ENCODE results near the gene VPS18.

The VPS18 gene

GRCh38 chr15:40949756-40950207 lies 55.5 kb downstream of the VPS18 start:
- Histone ChIP-seq H3K27ac (ENCODE audit: low read depth, low read length) (no peak overlapping the region), H3K36me3 (ENCODE audit: control insufficient read depth, low read length) (no peaks in the 10 kb centered on the region), H3K27me3 (ENCODE audit: control insufficient read depth, low read length) (peaks cover 5% of the 10 kb centered on the region; the same call in 1 of the 2 replicates), H4K20me1 (ENCODE audit: control insufficient read depth, insufficient read depth, low read depth, low read length) (no peaks in the 10 kb centered on the region), H3K4me1 (ENCODE audit: control insufficient read depth, low read length) (peaks cover 22% of the 10 kb centered on the region), H3F3A (ENCODE audit: control insufficient read depth, insufficient read depth) (no peaks in the 10 kb centered on the region), H3K4me2 (ENCODE audit: low read length) (no peak overlapping the region), H3K9me3 (ENCODE audit: control insufficient read depth, insufficient read depth, low read length) (no peaks in the 10 kb centered on the region), H3K9me2 (replicated peaks; ENCODE audit: control insufficient read depth, low read length) (no peaks in the 10 kb centered on the region), H3K4me3 (ENCODE audit: low read length) (no peak overlapping the region), H3K79me2 (ENCODE audit: control insufficient read depth, low read length) (no peaks in the 10 kb centered on the region)
- no peak for TF ChIP-seq CTCF (IDR thresholded peaks at IDR 0.05; ENCODE audit: low read depth, low read length, poor library complexity, severe bottlenecking)
- no peak for TF ChIP-seq EZH2phosphoT487 (IDR thresholded peaks at IDR 0.05; ENCODE audit: borderline replicate concordance, low read length)

GRCh38 chr15:40951764-40952163 lies 57.5 kb downstream of the VPS18 start:
- Histone ChIP-seq H3K4me2 (ENCODE audit: low read length) (peak overlapping the region; percentile 95), H3K36me3 (ENCODE audit: control insufficient read depth, low read length) (no peaks in the 10 kb centered on the region), H3K27ac (ENCODE audit: low read depth, low read length) (no peak overlapping the region), H3F3A (ENCODE audit: control insufficient read depth, insufficient read depth) (no peaks in the 10 kb centered on the region), H4K20me1 (ENCODE audit: control insufficient read depth, insufficient read depth, low read depth, low read length) (no peaks in the 10 kb centered on the region), H3K79me2 (ENCODE audit: control insufficient read depth, low read length) (no peaks in the 10 kb centered on the region), H3K9me2 (replicated peaks; ENCODE audit: control insufficient read depth, low read length) (no peaks in the 10 kb centered on the region), H3K4me3 (ENCODE audit: low read length) (peak overlapping the region; percentile 89; the same call in 1 of the 2 replicates), H3K9me3 (ENCODE audit: control insufficient read depth, insufficient read depth, low read length) (no peaks in the 10 kb centered on the region), H3K27me3 (ENCODE audit: control insufficient read depth, low read length) (peaks cover 5% of the 10 kb centered on the region; the same call in 1 of the 2 replicates), H3K4me1 (ENCODE audit: control insufficient read depth, low read length) (peaks cover 22% of the 10 kb centered on the region)
- TF ChIP-seq CTCF (IDR thresholded peaks at IDR 0.05; ENCODE audit: low read depth, low read length, poor library complexity, severe bottlenecking) (no peak), EZH2phosphoT487 (IDR thresholded peaks at IDR 0.05; ENCODE audit: borderline replicate concordance, low read length) (no peak)

- no peaks in the 10 kb centered on the region for H3K9me3 ChIP-seq (ENCODE audit: control insufficient read depth, insufficient read depth, low read length)
- H3K27ac ChIP-seq (ENCODE audit: low read depth, low read length), result peak overlapping the region; percentile 35; the same call in 1 of the 2 replicates
- H3K4me3 ChIP-seq (ENCODE audit: low read length), result peak overlapping the region; percentile 89
- H3K4me2 ChIP-seq (ENCODE audit: low read length), result peak overlapping the region; percentile 95
- H3K27me3 ChIP-seq (ENCODE audit: control insufficient read depth, low read length), result peaks cover 5% of the 10 kb centered on the region; the same call in 1 of the 2 replicates
- H3K4me1 ChIP-seq (ENCODE audit: control insufficient read depth, low read length), result peaks cover 22% of the 10 kb centered on the region
- TF ChIP-seq CTCF (IDR thresholded peaks at IDR 0.05; ENCODE audit: low read depth, low read length, poor library complexity, severe bottlenecking) (no peak), EZH2phosphoT487 (IDR thresholded peaks at IDR 0.05; ENCODE audit: borderline replicate concordance, low read length) (no peak)
- H3K79me2 ChIP-seq (ENCODE audit: control insufficient read depth, low read length), result no peaks in the 10 kb centered on the region
- no peaks in the 10 kb centered on the region for H3F3A ChIP-seq (ENCODE audit: control insufficient read depth, insufficient read depth)
- no peaks in the 10 kb centered on the region for H3K36me3 ChIP-seq (ENCODE audit: control insufficient read depth, low read length)
- H3K9me2 ChIP-seq (replicated peaks; ENCODE audit: control insufficient read depth, low read length), result no peaks in the 10 kb centered on the region
- no peaks in the 10 kb centered on the region for H4K20me1 ChIP-seq (ENCODE audit: control insufficient read depth, insufficient read depth, low read depth, low read length)
Measured at GRCh38 chr15:40952301-40952900, 58.2 kb downstream of the VPS18 start.

All from DOHH2 (cell line).